ENCODE results near the gene UTF1.

- TF ChIP-seq POLR2A (IDR thresholded peaks at IDR 0.05; ENCODE audit: low read length) (no peak), GATA1 (IDR thresholded peaks at IDR 0.05; ENCODE audit: low read depth, low read length) (no peak)
These were observed 6.6 kb downstream of the UTF1 start for GRCh38 chr10:133236401-133237240.

Measured in erythroblast (primary cell).